ENCODE measurements around the gene USP33.
"Not testable (repeated sequence)": the region's sequence is repeated elsewhere in the genome, so short reads cannot be mapped to it uniquely, and the experiment has no call there.

Gene USP33

GRCh38 chr1:77759071-77760028, at the start of gene USP33:
Gene USP33, minus strand, starts transcription at chr1:77759852. Its CDS starts 18,155 bp downstream, at chr1:77741697.
- DNase-seq, result peak; percentile 91

GRCh38 chr1:77803371-77803770, 43.7 kb upstream of the USP33 start:
- DNase-seq, result no peak

GRCh38 chr1:77802026-77802425, 42.4 kb upstream of the USP33 start:
- no peak for DNase-seq

- DNase-seq, result no peak
These were observed 38.3 kb upstream of the USP33 start for GRCh38 chr1:77797991-77798390.

GRCh38 chr1:77796695-77797405, 37.2 kb upstream of the USP33 start:
- no peak for DNase-seq

- no peak for DNase-seq
These were observed 34.9 kb upstream of the USP33 start for GRCh38 chr1:77794550-77794949.

- DNase-seq, result not testable (repeated sequence)
These were observed 26.6 kb upstream of the USP33 start for GRCh38 chr1:77786093-77786741.

GRCh38 chr1:77783141-77783540, 23.5 kb upstream of the USP33 start:
- no peak for DNase-seq

- no peak for DNase-seq
These were observed 22.0 kb upstream of the USP33 start for GRCh38 chr1:77781683-77782082.

- peak; percentile 94 for DNase-seq
These were observed 20.1 kb upstream of the USP33 start, which contains the start of gene MIGA1 for GRCh38 chr1:77779529-77780281. Gene MIGA1, plus strand, starts transcription at chr1:77779649. Its CDS starts 3,604 bp downstream, at chr1:77783253.

GRCh38 chr1:77776007-77776700, 16.5 kb upstream of the USP33 start:
- DNase-seq, result no peak

- no peak for DNase-seq
These were observed 8.4 kb upstream of the USP33 start for GRCh38 chr1:77768006-77768405.

- DNase-seq, result no peak
These were observed 2.4 kb upstream of the USP33 start for GRCh38 chr1:77762072-77762476.

GRCh38 chr1:77757603-77758002, 2.0 kb downstream of the USP33 start:
- no peak for DNase-seq

GRCh38 chr1:77757066-77757584, 2.5 kb downstream of the USP33 start:
- DNase-seq, result no peak

- no peak for DNase-seq
These were observed 3.4 kb downstream of the USP33 start for GRCh38 chr1:77756052-77756754.

GRCh38 chr1:77749489-77749888, 10.2 kb downstream of the USP33 start:
- DNase-seq, result not testable (repeated sequence)

- DNase-seq, result no peak
These were observed 15.1 kb downstream of the USP33 start for GRCh38 chr1:77744576-77744975.

- DNase-seq, result no peak
These were observed 17.6 kb downstream of the USP33 start for GRCh38 chr1:77742011-77742555.

- DNase-seq, result no peak
These were observed 18.3 kb downstream of the USP33 start for GRCh38 chr1:77741316-77741715.

- DNase-seq, result no peak
These were observed 20.4 kb downstream of the USP33 start for GRCh38 chr1:77739235-77739634.

Data from CD4-positive, alpha-beta T cell treated with Interleukin-10 for 1 hour (primary cell).